ENCODE results near the gene DYNC2I2.

Gene DYNC2I2

DNA sequence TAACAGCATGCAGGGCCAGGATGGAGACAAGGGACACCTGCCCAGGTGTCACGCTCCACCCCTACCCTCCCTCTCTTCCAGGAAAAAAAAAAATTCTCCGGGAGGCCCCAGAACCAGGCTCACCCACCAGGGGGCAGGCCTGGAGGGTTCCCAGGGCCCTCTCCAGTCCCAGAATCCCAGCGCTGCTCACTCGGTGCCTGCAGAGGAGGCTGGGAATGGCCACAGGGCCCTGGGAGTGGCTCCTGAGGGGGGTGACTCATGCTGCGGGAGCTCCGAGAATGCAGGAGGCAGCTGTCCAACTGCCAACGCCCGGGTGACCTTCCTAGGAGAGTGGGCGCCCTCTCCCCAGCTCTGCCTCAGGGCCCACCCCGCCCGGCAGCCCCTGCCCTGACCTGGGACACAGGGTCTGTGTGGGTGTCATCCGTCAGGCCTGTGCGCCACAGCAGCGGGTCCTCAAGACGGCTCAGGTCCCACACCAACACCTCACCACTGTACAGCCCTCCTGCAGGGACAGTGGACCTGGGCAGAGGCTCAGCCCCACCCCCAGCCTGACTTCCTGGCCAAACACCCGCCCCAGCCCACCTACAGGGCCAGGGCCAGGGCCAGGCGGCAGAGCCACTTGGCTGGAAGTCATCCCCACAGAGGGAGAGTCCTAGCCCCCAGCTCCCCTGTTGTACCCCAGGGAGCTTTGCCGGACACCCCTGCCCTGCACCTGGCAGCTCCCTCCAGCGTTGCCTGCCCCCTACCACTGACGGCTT, 21.2 kb downstream of the DYNC2I2 start:
- DNase-seq, result peak; percentile 79

DNA sequence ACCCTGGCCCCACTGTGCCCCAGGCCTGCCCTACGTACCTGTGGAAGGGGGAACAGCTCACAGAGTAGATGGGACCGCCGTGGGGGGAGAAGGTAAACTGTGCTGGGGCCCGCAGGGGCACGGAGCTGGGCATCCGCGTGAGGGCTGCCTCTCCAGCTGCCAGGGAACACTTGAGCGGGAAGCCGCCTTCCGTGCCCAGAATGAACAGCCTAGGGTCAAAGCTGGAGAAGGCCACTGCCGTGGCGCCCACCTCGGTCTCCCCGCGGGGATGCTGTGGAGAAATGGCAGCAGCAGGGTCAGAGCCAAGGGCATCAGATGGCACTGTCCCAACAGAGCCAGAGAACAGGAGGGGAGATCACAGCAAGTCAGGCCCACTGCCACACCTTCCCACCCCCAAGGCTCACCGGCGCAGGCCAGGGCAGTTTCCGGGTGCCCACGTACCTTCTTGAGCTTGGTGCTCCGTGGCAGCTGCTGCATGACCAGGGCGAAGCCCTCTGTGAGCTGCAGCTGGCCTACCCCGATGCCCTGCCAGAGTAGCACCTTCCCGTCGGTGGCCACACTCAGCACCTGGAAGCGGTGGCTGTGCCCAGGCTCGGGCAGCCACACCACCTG, 21.9 kb downstream of the DYNC2I2 start:
- no peak for DNase-seq

DNA sequence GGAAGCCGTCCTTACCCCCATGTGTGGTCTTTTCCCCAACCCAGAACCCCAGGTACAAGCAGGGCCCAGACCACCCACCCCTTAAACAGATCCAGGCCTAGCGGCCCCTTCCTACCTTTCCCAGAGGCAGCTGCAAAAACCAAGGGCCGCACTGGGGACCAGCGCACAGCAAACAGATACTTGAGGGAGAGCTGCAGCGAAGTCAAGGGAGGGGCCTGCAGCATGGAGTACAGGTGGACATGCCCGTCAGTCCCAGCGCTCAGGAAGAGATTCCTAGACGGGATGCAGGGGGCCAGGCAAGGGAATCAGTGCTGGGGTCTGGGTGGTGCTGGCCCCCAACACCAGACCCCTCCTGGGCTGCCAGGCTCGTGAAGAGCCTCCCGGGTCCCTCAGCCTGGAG, 22.5 kb downstream of the DYNC2I2 start:
- DNase-seq, result no peak

DNA sequence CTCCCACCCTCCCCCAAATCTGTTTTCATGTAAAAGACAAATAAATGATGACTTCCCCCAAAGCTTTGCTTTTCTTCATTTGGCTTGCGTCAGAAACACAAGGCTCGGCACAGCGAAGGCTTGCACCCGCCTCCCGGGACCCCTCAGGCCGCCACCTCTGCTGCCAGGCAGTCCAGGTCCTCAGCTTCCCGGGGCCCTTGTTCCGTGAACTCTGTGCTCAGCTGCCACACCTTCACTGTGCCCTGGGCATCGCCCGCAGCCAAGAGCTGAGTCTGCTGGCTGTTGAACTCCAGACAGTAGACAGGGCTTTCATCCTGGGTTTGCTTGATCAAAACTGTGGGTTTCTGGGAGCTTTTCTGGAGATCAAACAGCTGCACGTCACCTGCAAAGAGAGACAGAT, 23.0 kb downstream of the DYNC2I2 start:
- DNase-seq, result no peak

DNA sequence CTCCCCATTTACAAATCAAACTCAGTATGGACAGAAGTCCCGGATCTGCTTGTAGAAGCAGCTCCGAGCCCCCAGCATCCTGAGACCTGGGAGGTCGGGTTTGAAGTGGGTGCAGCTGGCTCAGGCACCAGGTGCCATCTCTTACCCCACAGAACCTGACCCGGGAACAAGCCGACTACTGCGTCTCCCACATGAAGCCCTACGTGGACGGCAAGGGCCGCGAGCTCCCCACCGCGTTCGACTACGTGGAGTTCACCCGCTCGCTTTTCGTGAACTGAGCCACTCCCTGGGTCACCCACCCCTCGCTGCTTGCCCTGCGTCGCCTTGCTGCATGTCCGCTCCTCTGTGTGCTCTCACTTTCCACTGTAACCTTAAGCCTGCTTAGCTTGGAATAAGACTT, 23.6 kb downstream of the DYNC2I2 start:
- DNase-seq, result no peak

DNA sequence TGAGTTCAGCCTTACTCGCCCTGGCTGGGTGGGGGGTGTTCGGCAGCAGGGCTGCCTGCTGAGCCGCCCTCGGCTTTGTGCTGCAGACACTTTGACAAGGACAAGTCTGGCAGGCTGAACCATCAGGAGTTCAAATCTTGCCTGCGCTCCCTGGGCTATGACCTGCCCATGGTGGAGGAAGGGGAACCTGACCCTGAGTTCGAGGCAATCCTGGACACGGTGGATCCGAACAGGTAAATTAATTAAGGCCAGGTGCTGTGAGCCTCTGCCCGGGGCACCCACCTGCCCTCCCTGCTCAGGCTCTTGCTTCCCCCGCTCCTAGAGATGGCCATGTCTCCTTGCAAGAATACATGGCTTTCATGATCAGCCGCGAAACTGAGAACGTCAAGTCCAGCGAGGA, 24.2 kb downstream of the DYNC2I2 start:
- no peak for DNase-seq

DNA sequence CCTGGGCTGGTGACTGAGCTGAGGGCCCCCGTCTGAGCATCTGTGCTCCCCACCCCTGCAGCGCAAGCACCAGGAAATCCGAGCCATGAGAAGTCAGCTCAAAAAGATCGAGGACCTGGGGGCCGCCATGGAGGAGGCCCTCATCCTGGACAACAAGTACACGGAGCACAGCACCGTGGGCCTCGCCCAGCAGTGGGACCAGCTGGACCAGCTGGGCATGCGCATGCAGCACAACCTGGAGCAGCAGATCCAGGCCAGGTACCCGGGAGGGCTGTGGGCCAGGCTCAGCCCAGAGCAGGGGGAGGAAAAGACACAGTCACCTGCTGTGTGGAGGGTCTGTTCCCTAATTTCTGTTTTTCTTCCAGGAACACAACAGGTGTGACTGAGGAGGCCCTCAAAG, 24.6 kb downstream of the DYNC2I2 start:
- DNase-seq, result no peak

DNA sequence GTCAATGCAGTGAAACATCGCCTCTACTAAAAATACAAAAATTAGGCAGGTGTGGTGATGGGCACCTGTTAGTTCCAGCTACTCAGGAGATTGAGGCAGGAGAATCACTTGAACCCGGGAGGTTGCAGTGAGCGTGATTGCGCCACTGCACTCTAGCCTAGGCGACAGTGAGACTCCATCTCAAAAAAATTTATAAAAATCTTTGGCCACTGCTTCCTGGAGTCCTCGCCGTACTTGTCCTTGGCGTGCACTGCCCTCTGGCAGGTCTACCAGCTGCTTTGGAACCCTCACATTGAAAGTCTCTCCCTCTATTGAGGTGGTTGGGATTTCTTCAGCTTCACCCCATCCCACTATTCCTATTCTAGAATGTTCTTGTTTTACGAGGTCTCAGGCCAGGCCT, 25.0 kb downstream of the DYNC2I2 start:
- no peak for DNase-seq

DNA sequence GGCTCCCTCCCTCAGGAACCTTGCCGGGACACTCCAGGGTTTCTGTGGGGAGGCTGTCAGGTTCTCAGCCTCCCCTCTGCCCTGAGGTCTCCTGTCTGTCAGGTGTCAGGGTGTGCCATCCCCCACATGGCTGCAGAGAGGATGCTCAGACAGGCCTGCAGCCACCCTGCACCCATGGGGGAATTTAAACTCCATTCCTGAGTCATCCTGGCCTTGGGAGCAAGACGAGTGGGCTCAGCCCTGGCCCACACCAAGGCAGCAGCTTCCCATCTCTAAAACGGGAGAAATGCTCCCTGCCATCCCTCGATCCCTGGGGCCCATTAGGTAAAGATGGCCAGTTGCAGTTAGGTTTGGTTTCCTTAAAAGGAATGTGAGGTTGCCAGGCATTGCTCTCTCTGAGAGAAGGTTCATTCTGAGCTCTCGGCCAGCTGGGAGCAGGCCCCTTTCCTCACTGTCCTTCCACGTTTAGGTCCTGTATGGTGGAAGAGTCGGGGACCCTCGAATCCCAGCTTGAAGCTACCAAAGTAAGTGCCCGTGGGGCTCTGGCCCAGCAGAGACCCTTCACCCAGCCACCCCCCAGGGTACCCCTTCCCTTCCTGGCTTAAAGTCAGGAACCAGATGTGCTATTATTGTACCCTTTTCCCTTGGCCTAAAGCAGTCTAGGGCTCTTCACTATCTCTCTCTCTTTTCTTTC, 26.6 kb downstream of the DYNC2I2 start:
- DNase-seq, result no peak

DNA sequence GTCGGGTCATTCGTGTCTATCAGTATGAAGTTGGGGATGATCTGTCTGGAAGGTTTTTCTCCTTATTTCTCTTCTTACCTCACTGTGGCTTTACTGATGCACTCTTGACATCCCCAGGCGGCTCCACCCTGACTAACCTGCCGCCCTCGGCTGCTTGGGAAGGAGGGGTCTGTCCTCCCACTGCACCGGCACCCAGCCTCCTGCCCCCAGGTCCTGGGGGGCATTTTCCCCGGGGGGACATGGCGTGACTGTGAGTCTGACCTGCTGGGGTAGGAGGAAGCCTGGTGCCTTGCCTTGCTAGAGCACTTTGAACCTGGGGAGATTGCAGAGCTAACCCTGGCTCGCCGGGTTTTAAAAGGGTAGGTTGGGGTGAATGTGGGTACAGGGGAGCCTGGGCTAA, 27.5 kb downstream of the DYNC2I2 start:
- DNase-seq, result no peak

DNA sequence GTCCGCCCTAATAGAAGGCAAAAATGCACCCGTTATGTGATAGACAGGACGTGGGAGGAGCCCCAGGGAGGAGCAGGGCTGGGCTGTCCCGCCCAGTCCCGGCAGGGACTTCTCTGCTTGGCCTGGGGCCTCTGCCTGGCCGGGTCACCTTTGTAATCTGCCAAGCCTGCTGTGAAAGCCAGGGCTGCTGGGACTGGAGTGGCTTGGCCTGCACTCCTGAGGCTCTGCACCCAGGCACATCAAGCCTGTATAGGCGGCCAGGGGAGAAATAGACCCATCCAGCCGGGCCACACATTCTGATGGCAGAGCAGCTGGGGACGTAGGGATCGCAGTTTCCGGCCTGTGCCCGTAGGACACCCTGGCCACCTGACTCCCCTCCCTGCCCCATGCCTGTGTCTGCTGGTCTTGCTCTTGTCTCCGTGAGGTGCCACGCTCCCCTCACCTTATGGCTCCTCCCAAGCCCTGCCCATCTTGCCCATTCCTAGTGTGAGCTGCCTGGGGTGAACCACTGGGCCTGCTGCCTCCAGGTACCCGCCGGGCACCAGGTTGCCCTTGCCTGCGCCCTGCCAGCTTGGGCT, 28.1 kb downstream of the DYNC2I2 start:
- DNase-seq, result no peak

DNA sequence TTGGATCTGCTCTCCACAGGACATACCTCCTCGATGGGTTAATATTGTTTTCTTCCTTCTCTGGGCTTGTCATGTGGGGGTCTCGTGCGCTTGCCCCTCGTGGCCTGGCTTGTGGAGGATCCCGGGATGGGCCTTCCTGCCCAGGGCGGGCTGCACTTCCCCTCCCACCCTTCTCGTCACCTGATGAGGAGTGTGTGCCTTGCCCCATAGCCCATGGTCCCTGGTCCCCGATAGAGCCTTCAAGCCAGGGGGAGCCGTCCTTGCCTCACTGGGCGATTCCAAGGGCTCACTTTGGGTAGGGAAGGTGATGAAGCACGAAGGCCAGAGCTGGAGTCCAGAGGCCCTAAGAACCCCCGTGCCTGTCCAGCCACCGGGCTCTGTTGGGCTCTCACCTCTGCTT, 28.7 kb downstream of the DYNC2I2 start:
- DNase-seq, result no peak

DNA sequence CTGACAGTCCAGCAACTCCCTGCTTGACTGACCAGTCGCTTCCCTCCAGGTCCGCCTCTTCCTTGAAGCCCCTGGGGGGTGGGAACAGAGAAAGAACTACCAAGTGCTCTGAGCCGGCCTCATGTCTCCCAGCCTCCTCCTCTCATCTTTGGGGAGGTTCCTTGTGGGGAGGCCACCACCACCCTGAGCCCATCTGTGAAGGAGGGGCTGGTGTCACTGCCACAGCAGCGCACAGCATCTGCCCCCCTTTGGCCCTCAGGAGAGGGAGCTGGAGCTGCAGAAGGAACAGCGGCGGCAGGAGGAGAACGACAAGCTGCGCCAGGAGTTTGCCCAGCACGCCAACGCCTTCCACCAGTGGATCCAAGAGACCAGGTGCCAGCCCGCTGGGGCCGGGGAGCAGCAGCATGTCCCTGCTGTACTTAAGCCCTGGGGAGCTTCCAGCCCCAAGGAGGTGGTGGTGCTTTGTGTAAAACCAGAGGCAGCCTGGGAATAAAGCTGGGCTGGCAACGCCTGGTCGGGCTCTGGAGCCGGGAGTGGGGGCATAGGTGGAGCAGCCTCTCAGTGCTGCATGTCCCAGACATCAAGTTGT, 29.4 kb downstream of the DYNC2I2 start:
- no peak for DNase-seq

DNA sequence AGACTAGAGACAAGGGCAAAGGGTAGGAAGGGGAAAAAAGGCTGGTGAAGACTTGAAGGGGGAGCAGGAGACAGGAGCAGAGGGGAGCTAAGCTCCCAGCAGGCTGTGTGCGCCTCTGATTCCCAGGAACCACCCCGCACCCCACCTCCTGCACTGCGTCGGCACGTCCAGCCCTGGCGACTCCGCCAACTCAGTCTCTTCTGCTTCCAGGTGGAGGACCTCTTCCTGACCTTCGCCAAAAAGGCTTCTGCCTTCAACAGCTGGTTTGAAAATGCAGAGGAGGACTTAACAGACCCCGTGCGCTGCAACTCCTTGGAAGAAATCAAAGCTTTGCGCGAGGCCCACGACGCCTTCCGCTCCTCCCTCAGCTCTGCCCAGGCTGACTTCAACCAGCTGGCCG, 30.5 kb downstream of the DYNC2I2 start:
- no peak for DNase-seq

DNA sequence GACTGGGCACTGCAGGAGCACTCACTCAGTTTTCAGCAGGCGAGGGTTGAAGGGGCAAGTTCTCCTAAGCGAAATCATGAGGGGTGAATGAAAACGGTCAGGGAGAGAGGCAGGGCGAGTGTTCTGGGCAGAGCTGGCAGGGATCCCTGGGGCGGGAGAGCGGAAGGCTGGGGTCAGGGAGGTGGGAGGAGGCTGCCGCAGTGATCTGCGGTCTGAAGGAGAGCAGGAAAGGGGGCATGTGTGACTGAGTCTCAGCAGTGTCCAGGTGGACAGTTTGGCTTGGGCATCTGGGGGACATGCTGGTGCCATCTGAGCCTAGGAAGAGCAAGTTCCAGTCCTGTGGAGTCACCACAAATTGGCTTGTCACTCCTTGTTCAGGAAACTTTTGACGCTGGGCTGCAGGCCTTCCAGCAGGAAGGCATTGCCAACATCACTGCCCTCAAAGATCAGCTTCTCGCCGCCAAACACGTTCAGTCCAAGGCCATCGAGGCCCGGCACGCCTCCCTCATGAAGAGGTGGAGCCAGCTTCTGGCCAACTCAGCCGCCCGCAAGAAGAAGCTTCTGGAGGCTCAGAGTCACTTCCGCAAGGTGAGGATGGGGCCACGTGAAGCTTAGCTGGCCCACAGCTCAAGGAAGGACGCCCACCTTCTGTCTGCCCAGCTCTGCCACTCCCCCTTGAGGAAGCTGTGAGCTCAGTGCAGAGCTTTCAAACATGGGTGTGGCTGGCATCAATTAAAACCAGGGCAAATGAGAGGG, 31.1 kb downstream of the DYNC2I2 start:
- DNase-seq, result no peak

DNA sequence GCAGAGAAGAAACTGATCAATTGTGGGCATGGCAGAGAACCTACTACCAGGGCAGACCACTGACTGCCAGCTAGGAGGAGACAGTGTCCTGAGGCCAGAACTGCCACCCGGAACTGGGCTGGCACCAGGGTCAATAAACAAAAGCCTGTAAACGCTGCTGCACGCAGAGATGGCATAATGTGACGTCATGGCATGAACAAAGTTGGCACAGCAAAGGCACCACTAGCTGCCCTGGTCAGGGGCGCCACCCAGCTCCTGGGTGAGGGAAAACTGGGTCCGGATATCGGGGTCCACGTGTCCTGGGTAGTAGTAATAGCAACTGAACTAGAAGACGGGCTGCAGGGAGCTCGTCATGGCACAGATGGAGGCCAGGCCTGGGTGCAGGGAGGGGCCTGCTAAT, 32.1 kb downstream of the DYNC2I2 start:
- DNase-seq, result no peak

DNA sequence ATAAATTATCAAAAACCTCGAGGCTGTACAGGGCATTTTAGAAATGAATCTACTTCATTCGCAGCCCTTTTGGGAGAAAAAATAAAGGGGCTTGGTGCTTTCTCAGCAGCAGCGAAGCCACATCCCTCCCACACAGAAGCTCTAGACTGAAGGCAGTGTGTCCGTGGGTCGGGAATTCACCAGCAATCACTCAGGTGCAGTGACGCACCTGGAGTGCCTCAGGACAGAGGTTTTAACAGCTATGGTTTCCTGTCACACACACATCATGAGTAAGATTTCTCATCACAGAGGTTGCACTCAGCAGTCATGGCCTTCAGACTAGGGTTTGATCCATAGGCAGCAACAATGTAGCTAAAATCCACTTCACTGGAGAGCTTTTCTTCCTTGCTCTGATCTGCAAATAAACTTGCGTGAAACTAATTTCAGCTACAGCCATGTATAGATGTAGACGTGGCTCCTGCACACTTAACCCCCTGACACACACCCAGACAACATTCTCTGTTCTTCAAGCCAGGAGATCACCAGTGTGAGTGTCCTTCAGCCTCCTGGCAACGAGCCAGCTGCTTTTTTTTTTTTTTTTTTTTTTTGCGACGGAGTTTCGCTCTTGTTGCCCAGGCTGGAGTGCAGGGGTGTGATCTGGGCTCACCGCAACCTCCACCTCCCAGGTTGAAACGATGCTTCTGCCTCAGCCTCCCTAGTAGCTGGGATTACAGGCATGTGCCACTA, 34.8 kb downstream of the DYNC2I2 start:
- no peak for DNase-seq

DNA sequence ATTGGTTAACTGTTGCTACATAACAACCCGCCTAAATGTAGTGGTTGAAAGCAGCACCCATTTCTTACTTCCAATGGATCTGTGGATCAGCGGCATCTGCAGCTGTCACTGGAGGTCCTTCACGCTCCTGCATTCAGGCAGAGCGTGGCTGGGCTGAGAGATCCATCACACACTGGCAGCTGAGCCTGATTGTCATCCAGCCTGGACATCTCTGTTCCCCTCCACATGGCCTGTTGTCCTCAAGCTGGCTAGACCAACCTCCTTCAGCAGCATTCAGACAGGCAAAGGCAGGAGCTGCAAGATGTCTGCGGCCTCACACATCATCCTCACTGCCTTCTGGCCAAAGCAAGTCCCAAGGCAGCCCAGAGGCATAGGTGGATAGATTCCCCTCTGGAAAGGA, 36.9 kb downstream of the DYNC2I2 start:
- DNase-seq, result no peak

DNA sequence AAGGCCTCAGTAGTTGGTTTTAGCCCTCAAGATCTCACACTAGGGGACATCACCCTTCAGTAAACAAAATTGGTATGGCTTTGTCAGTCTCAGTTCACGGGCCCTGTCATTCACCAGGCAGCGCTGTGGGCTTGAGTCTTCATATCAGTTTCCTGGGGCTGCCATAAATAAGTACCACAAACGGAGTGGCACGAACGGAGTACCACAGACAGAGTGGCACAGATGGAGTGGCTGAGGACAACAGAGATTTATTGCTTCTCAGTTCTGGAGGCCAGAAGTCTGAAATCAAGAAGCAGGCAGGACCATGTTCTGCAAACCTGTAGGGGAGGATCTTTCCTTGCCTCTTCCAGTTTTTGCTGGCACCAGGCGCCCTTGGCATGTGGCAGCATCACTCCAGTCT, 37.5 kb downstream of the DYNC2I2 start:
- no peak for DNase-seq

DNA sequence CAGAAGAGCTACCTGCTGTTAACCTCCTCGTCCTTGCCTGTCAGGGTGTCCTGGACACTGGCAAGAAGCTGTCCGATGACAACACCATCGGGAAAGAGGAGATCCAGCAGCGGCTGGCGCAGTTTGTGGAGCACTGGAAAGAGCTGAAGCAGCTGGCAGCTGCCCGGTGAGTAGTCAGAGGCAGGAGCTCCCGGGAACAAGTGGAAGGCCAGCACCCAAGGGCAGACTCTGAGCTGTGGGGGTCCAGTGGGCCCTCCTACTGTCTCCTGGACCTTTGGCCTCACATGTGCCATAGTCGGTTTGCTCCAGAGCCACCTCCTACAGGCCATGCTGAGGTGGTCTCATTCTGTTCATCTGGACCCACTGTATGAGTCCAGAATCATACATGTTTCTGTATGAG, 38.7 kb downstream of the DYNC2I2 start:
- no peak for DNase-seq

DNA sequence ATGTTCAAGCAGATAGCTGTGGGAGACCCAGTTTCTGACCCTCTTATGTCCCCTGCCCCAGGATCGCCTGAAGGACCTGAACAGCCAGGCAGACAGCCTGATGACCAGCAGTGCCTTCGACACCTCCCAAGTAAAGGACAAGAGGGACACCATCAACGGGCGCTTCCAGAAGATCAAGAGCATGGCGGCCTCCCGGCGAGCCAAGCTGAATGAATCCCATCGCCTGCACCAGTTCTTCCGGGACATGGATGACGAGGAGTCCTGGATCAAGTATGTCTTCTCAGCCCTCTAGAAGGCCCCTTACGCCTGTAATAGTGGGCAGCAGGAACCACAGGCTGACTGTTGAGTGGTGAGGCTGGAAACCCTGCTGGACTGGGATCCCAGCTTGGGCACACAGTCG, 41.1 kb downstream of the DYNC2I2 start:
- DNase-seq, result no peak

DNA sequence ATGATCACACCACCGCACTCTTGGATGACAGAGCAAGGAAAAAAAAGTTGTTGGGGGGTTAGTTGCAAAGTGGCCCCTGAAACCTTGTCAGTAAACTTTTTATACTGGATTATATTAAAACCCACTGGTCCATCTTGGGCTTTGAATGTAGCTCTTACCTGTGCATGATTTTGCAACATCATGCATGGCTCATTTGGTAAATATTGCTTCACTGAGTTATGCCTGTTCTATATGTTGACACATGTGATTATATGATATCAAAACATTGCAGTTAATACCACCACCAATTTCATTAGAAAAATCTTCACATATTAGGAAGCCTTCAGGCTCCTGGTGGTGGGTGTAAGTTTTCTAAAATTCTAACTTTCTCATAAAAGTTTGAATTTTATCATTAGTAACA, 41.9 kb downstream of the DYNC2I2 start:
- no peak for DNase-seq

All from right forelimb (tissue), 1 donor.